Mesendoderm (in vitro differentiated cells): ENCODE results near the gene CLCN6. TPM values are rescaled to one million over a fixed set of nuclear protein-coding genes. Genes with fewer than 3 reads are reported as not detected.

ENCODE experiments used
- DNase-seq: peaks from one replicate; pipeline ENCODE4 v3.0.0; 2013
- H2AK5ac ChIP-seq: 2 replicates; pipeline ENCODE4 v1.6.1; 2013; ENCODE audit warnings: low read length, inconsistent platforms
- H2BK120ac ChIP-seq: 2 replicates; pipeline ENCODE4 v1.6.1; 2013; ENCODE audit warnings: low read depth, mild to moderate bottlenecking, low read length, moderate library complexity, mixed read lengths
- H2BK15ac ChIP-seq: replicated peaks from 2 replicates; pipeline ENCODE4 v1.6.1; 2013; ENCODE audit warnings: low read depth, mild to moderate bottlenecking, moderate library complexity
- H2BK5ac ChIP-seq: 2 replicates; pipeline ENCODE4 v1.6.1; 2013; ENCODE audit warnings: low read length, inconsistent platforms
- H3K18ac ChIP-seq: 2 replicates; pipeline ENCODE4 v1.6.1; 2013; ENCODE audit warnings: mild to moderate bottlenecking, low read length, mixed read lengths
- H3K23ac ChIP-seq: one replicate; pipeline ENCODE4 v1.6.1; 2013; ENCODE audit warnings: low read length
- H3K27ac ChIP-seq: 2 replicates; pipeline ENCODE4 v1.5.1; 2013; ENCODE audit warnings: low read depth, mild to moderate bottlenecking, inconsistent platforms, low read length, moderate library complexity
- H3K27me3 ChIP-seq: 2 replicates; pipeline ENCODE4 v1.6.1; 2013; ENCODE audit warnings: low read length, control low read depth, mild to moderate bottlenecking, inconsistent platforms; ENCODE audit not compliant: insufficient read depth, poor library complexity
- H3K36me3 ChIP-seq: 2 replicates; pipeline ENCODE4 v1.6.1; 2013; ENCODE audit warnings: low read length, inconsistent platforms; ENCODE audit not compliant: control insufficient read depth, insufficient read depth
- H3K4ac ChIP-seq: one replicate; pipeline ENCODE4 v1.6.1; 2013; ENCODE audit warnings: low read depth, mild to moderate bottlenecking, low read length, moderate library complexity
- H3K4me1 ChIP-seq: 2 replicates; pipeline ENCODE4 v1.6.1; 2013; ENCODE audit warnings: low read depth, low read length, inconsistent platforms; ENCODE audit not compliant: control insufficient read depth
- H3K4me2 ChIP-seq: 2 replicates; pipeline ENCODE4 v1.6.1; 2013; ENCODE audit warnings: low read length
- H3K4me3 ChIP-seq: 2 replicates; pipeline ENCODE4 v1.5.1; 2013; ENCODE audit warnings: mild to moderate bottlenecking, low read length
- H3K56ac ChIP-seq: one replicate; pipeline ENCODE4 v1.6.1; 2013; ENCODE audit warnings: low read length
- H3K79me1 ChIP-seq: 2 replicates; pipeline ENCODE4 v1.6.1; 2013; ENCODE audit warnings: low read length, inconsistent platforms
- H3K79me2 ChIP-seq: 2 replicates; pipeline ENCODE4 v1.6.1; 2013; ENCODE audit warnings: mild to moderate bottlenecking, low read length; ENCODE audit not compliant: control insufficient read depth, insufficient read depth
- H3K9ac ChIP-seq: 2 replicates; pipeline ENCODE4 v1.6.1; 2013; ENCODE audit warnings: low read length, inconsistent platforms
- H4K5ac ChIP-seq: one replicate; pipeline ENCODE4 v1.6.1; 2013; ENCODE audit warnings: low read length
- H4K8ac ChIP-seq: one replicate; pipeline ENCODE4 v1.6.1; 2013; ENCODE audit warnings: low read depth, mild to moderate bottlenecking, control low read depth, low read length, moderate library complexity
- WGBS: extraction: QIAGEN DNeasy Blood & Tissue Kit; methylation state at CpG from one replicate; pipeline ENCODE4 v1.1.7; 2013; ENCODE audit warnings: low lambda C conversion rate, missing lambda C conversion rate; ENCODE audit not compliant: insufficient coverage; ENCODE audit errors: extremely low coverage; 5-methylcytosine and 5-hydroxymethylcytosine counted together
- small RNA-seq: library from polyadenylated mRNA; stranded (forward); fragments of <200 nt; extraction: miRNeasy Mini kit (QIAGEN cat#:217004); gene quantifications from one replicate; pipeline ENCODE3, GENCODE V24; 2013; ENCODE audit not compliant: insufficient read depth

The CLCN6 gene

GRCh38 chr1:11891433-11892186, 85.6 kb downstream of the CLCN6 start:
- Histone ChIP-seq H3K4me2 (no peak overlapping the region), H2AK5ac (no peak overlapping the region), H4K5ac (no peak overlapping the region), H2BK5ac (no peak overlapping the region), H3K23ac (no peak overlapping the region), H3K18ac (no peak overlapping the region), H3K56ac (no peak overlapping the region), H4K8ac (no peak overlapping the region), H3K27me3 (no peaks in the 10 kb centered on the region), H3K79me1 (no peaks in the 10 kb centered on the region), H3K4me1 (no peaks in the 10 kb centered on the region), H3K27ac (no peak overlapping the region), H2BK15ac (no peak overlapping the region), H3K36me3 (no peaks in the 10 kb centered on the region), H3K79me2 (no peaks in the 10 kb centered on the region), H3K4ac (no peak overlapping the region), H3K4me3 (no peak overlapping the region), H2BK120ac (no peak overlapping the region), H3K9ac (no peak overlapping the region)
- no peak for DNase-seq
- WGBS: no CpG with 5 or more reads among the region's 6 CpGs

Small RNA genes within 50 kb of the gene (small RNA-seq; reads per million reads assigned to genes)
- gene RF02156: not detected
- not detected for gene RF02157
- gene RF02158: not detected
